DND-41 (cell line): ENCODE results near the gene RPL32.

Experiments
- ATAC-seq: fragments of 200-7000 bp; cut with Tn5 transposase; 3 replicates; pipeline ENCODE4 v1.9.1; 2021; ENCODE audit warnings: low read depth; ENCODE audit not compliant: insufficient read depth
- DNase-seq: peaks from one replicate; pipeline ENCODE4 v3.0.0-alpha.2; 2020
- H2AFZ ChIP-seq: 2 replicates; pipeline ENCODE4 v1.6.0; 2012; ENCODE audit warnings: low read depth, low read length
- H3K27ac ChIP-seq: 2 replicates; pipeline ENCODE4 v1.5.1; 2012; ENCODE audit warnings: low read length, inconsistent platforms
- H3K27me3 ChIP-seq: fragments of 200-600 bp; sonication (generic); 2 replicates; pipeline ENCODE4 v1.6.0; 2012; ENCODE audit warnings: low read length, mild to moderate bottlenecking, inconsistent platforms; ENCODE audit not compliant: insufficient read depth, poor library complexity
- H3K36me3 ChIP-seq: 2 replicates; pipeline ENCODE4 v1.5.1; 2012; ENCODE audit warnings: low read length, inconsistent platforms; ENCODE audit not compliant: insufficient read depth
- H3K4me1 ChIP-seq: 2 replicates; pipeline ENCODE4 v1.5.1; 2012; ENCODE audit warnings: mild to moderate bottlenecking, low read length; ENCODE audit not compliant: insufficient read depth
- H3K4me2 ChIP-seq: 2 replicates; pipeline ENCODE4 v1.6.0; 2012; ENCODE audit warnings: mild to moderate bottlenecking, moderate library complexity, low read length, inconsistent platforms; ENCODE audit not compliant: insufficient read depth
- H3K4me3 ChIP-seq, 2 experiments: fragments of 200-600 bp in 1 of 2; shearing (Covaris generic) in 1 of 2; 2 replicates each; pipeline ENCODE4 v1.5.1; 2012 to 2016; ENCODE audit warnings: inconsistent platforms in 2 of 2, low read length in 2 of 2, mild to moderate bottlenecking in 2 of 2, low read depth in 1 of 2, moderate library complexity in 1 of 2
- H3K79me2 ChIP-seq: 2 replicates; pipeline ENCODE4 v1.6.0; 2012; ENCODE audit warnings: low read length, inconsistent platforms; ENCODE audit not compliant: insufficient read depth
- H3K9ac ChIP-seq: 2 replicates; pipeline ENCODE4 v1.6.0; 2012; ENCODE audit warnings: low read depth, mild to moderate bottlenecking, inconsistent platforms, low read length, moderate library complexity
- H3K9me3 ChIP-seq: 2 replicates; pipeline ENCODE4 v1.5.1; 2012; ENCODE audit warnings: low read length, moderate library complexity, mild to moderate bottlenecking, inconsistent platforms; ENCODE audit not compliant: insufficient read depth, severe bottlenecking
- H4K20me1 ChIP-seq: 2 replicates; pipeline ENCODE4 v1.6.0; 2012; ENCODE audit warnings: low read length; ENCODE audit not compliant: insufficient read depth
- CTCF ChIP-seq: IDR thresholded peaks from 2 replicates; pipeline ENCODE4 v1.5.1; 2012; ENCODE audit warnings: borderline replicate concordance, low read length, moderate library complexity, mild to moderate bottlenecking; ENCODE audit not compliant: poor library complexity, severe bottlenecking; ENCODE audit errors: extremely low read depth
- EZH2 ChIP-seq: IDR thresholded peaks from 3 replicates; pipeline ENCODE4 v1.6.1; 2012; ENCODE audit warnings: borderline replicate concordance, low read depth, mild to moderate bottlenecking, moderate library complexity, low read length, inconsistent platforms; ENCODE audit not compliant: severe bottlenecking

Gene RPL32

GRCh38 chr3:12886106-12886679 is 44.8 kb upstream of the RPL32 start:
- ATAC-seq = peak; percentile 85
- DNase-seq = peak; percentile 18
- TF ChIP-seq CTCF = no peak
- no peak for TF ChIP-seq EZH2
- Histone ChIP-seq H2AFZ (no peak overlapping the region), H3K27me3 (peaks cover 8% of the 10 kb centered on the region), H3K9ac (no peak overlapping the region), H3K4me1 (peaks cover 6% of the 10 kb centered on the region), H3K9me3 (no peaks in the 10 kb centered on the region), H4K20me1 (no peaks in the 10 kb centered on the region), H3K4me3 (no peak overlapping the region), H3K36me3 (no peaks in the 10 kb centered on the region), H3K27ac (no peak overlapping the region; the same call in 1 of the 2 replicates), H3K79me2 (no peaks in the 10 kb centered on the region), H3K4me2 (peak overlapping the region; percentile 39)

GRCh38 chr3:12885583-12885930 is 44.2 kb upstream of the RPL32 start:
- Histone ChIP-seq H3K79me2 (no peaks in the 10 kb centered on the region), H3K4me2 (no peak overlapping the region), H3K27ac (no peak overlapping the region), H3K4me3 (no peak overlapping the region), H3K27me3 (peaks cover 5% of the 10 kb centered on the region), H4K20me1 (no peaks in the 10 kb centered on the region), H3K4me1 (peaks cover 6% of the 10 kb centered on the region), H3K9ac (no peak overlapping the region), H3K9me3 (no peaks in the 10 kb centered on the region), H3K36me3 (no peaks in the 10 kb centered on the region), H2AFZ (no peak overlapping the region)
- TF ChIP-seq CTCF (no peak), EZH2 (no peak)
- DNase-seq = no peak
- ATAC-seq = 0 out of 3 replicates have a peak, but pooled peaks have one; percentile 11

GRCh38 chr3:12884790-12885582 is 43.6 kb upstream of the RPL32 start:
- Histone ChIP-seq H3K4me2 (no peak overlapping the region), H3K27ac (no peak overlapping the region), H3K36me3 (no peaks in the 10 kb centered on the region), H3K9me3 (no peaks in the 10 kb centered on the region), H3K4me3 (no peak overlapping the region), H3K27me3 (no peaks in the 10 kb centered on the region), H3K79me2 (no peaks in the 10 kb centered on the region), H3K4me1 (peaks cover 6% of the 10 kb centered on the region), H4K20me1 (no peaks in the 10 kb centered on the region), H3K9ac (no peak overlapping the region), H2AFZ (no peak overlapping the region)
- TF ChIP-seq EZH2 (no peak), CTCF (no peak)
- ATAC-seq (no peak), DNase-seq (no peak)
